Suppressor macrophage (primary cell): ENCODE measurements around the gene IDS.
"Not testable (repeated sequence)": the region's sequence is repeated elsewhere in the genome, so short reads cannot be mapped to it uniquely, and the experiment has no call there.

ENCODE experiments used
- DNase-seq, 4 experiments: peaks; one replicate each; pipeline ENCODE4 v3.0.0-alpha.2; 2020 to 2022
- total RNA-seq, 17 experiments: gene quantifications; one replicate each; lab custom pipeline; 2026; ENCODE audit warnings: mixed read lengths in 6 of 17, inconsistent platforms in 3 of 17; lab: John Stamatoyannopoulos, UW

Gene IDS, protein sequence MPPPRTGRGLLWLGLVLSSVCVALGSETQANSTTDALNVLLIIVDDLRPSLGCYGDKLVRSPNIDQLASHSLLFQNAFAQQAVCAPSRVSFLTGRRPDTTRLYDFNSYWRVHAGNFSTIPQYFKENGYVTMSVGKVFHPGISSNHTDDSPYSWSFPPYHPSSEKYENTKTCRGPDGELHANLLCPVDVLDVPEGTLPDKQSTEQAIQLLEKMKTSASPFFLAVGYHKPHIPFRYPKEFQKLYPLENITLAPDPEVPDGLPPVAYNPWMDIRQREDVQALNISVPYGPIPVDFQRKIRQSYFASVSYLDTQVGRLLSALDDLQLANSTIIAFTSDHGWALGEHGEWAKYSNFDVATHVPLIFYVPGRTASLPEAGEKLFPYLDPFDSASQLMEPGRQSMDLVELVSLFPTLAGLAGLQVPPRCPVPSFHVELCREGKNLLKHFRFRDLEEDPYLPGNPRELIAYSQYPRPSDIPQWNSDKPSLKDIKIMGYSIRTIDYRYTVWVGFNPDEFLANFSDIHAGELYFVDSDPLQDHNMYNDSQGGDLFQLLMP
- total RNA-seq: 6.5 to 26.9 (median 10.5) reads per million in 17 experiments

DNA sequence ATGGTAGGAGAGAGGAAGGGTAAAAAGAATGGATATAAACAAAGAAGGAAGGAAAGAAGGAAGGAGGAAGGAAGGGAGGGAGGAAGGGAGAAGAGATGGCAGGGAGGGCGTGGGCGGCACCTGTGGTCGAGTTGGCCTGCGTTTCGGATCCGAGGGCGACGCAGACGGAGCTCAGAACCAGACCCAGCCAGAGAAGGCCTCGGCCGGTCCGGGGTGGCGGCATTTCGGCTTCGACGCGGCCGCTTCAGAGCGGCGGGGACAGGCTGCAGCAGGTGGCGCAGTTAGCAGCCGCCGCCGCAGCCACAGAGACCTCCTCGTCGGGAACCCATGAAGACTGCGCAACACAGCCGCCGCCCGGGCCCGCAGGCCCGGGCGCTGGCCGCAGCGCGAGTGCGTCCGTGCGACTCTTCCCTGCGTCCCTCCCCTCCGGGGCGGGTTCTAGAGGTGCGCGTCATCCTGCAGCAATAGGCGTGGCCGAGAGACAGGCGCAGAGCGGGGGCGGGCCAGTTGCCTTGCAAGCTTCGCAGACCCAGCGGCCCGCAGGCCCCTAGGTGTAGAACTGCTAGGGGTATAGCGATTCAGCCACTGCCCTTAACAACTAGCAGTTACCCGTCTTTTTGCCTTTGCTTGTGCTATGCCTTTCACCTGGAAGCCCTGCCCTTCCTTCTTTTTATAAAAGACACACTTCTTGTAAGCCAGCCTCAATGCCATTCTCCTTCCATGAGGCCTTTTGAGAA is at the start of gene IDS:
TSS of gene IDS (minus strand) at position 392 of the 737 bp plus-strand sequence. CDS start at position 223, 169 bp downstream.
- DNase-seq: peak; percentile 89 to 95 (median 92)

DNA sequence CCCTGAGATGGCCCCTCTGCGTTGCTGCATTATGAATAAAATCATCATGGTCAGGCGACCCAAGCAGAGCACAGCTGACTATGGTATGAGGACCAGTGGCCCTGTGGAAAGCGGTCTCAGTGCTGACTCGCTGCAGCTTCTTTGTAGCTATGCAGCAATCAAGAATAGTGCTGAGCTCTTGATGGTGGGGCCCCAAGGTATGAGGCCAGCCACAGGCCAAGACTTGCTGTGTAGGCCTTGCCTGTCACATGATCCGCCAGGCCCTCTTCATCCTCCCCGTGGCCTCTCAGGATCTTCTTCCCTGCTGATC is 46.8 kb upstream of the IDS start:
- DNase-seq: not testable (repeated sequence)

DNA sequence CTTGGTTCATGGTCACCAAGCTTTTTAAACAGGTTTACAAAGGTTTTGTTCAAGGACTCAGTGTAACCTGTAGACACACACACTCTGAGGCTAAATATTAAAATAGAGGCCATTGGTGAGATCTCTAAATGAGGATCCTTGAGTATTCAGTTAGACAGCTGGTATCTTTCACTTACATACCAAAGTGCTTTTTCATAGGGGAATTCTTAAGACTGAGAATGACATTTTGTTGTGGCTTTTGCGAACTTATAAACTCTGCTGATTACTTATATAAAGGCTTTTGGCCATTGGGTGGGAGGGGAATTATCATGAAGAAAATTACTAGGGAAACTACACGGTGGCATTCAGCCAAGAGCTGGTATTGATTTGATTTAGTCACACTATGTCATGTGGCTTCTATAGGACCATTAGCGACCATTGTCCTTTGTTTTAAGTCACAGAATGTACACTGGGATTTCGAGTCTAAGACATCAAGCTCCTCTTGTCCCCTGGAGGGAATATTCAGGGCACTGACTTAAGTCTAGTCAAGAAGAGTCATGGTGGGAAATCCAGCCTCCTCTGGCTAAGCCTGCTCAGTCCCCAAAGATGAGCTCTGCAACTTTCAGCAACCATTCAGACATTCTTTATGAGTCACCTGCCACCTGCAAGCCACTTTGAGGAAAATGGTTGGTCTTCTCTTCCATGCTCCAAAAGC is 46.3 kb upstream of the IDS start:
- not testable (repeated sequence) for DNase-seq

DNA sequence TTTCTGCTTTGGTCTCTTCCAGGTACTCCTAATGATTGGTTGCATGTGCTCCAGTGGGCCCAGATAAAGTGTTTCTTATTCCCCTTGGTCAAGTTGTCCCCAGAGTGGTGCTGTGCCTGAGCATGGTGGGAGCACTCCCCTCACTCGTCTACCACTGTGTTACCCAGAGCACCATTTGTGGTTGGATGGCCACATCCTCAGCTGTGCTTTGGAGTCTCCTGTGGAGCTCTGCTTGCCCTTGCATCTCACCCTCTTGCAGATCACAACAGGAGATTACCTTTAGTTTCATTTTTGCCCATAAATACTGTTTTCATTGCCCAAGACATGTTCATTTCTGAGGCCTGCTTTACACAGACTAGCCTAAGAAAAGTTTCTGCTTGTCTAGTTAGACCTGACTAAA is 45.3 kb upstream of the IDS start:
- DNase-seq: not testable (repeated sequence)

DNA sequence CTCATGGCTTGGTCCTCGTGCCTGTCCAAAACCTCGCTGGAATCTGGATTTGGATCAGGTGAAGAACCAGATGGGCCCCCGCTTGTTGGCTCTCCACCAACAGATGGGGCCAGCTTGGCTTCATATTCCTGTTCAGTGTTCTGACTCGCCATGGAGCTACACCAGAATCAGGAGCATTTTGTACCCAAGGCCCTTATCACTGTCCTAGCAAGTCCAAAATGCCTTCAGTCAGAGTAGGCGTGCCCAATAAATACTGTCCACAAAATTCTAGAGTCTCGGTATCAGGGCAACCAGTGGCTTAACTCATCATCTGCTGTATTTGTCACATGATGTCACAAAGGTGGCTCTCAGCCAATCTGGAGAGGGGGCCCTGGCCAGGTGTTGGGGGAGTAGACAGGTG is 44.6 kb upstream of the IDS start, which contains the start of gene HSFX3:
TSS of gene HSFX3 (minus strand) at position 224 of the 400 bp plus-strand sequence. CDS start at position 152, 72 bp downstream.
- DNase-seq: not testable (repeated sequence)

DNA sequence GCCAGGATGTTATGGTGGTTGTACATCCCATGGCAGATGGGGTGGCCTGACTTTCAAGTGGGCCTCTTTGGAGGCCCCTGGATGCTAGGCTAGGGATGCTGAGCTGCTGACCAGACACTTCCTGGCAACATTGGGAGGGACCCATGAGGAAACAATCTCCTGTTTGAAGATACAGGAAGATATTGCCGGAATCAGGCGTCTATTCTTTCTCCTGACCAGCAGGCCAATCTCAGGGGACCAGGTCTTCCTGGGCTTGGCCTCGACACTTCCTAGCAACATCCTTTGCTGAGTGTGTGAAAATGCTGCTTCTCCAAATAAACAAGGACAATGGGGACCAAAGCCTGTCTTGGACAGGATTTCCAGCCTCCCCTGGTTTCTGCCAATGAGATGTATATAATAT is 42.7 kb upstream of the IDS start:
- DNase-seq: not testable (repeated sequence)

DNA sequence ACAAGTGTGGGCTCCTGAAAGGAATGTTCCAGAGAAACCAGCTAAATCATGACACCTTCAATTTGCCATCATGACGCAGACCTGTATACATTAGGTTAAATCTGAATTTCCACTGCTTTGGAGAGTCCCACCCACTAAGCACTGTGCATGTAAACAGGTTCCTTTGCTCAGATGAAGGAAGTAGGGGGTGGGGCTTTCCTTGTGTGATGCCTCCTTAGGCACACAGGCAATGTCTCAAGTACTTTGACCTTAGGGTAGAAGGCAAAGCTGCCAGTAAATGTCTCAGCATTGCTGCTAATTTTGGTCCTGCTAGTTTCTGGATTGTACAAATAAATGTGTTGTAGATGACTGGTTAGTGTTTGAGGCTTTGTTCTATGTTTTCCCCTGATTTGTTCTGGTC is 41.9 kb upstream of the IDS start:
- not testable (repeated sequence) for DNase-seq

DNA sequence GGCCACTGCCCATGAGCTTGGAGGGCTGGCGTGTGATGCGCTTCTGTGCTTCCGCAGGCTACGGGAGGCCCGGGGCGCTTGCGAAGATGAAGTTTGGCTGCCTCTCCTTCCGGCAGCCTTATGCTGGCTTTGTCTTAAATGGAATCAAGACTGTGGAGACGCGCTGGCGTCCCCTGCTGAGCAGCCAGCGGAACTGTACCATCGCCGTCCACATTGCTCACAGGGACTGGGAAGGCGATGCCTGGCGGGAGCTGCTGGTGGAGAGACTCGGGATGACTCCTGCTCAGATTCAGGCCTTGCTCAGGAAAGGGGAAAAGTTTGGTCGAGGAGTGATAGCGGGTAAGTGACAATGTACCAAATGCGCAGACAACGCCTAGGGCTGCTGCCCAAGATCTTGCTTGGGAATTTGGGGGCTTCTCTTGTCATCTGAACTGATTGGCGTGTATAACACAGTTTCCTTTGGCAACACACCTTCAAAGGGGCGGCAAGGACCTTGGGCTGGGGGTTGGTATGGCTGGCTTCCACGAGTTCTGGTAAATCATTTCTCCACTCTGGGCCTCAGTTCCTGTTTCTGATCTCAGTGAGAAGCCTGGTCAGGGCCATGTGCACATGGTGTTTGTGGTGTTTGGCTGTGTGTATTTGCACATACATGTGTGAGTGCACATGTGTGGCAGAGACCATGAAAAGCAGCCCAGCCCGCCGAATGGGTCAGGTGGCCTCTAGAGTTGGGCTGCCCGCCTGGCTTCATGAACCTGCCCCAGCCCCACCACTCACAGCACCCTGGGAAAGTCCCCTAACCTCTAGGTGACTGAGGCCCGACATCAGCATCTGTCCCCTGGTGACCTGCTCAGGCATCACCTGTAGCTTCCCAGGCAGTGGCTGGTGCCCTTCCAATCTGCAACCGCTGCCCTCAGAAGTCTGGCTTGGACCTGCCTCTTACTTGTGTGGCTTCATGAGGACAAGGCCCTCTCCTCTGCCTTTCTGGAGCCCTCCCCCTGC is 40.7 kb upstream of the IDS start:
- peak in 3 of 4 experiments; percentile 3 to 28 (median 15) for DNase-seq

DNA sequence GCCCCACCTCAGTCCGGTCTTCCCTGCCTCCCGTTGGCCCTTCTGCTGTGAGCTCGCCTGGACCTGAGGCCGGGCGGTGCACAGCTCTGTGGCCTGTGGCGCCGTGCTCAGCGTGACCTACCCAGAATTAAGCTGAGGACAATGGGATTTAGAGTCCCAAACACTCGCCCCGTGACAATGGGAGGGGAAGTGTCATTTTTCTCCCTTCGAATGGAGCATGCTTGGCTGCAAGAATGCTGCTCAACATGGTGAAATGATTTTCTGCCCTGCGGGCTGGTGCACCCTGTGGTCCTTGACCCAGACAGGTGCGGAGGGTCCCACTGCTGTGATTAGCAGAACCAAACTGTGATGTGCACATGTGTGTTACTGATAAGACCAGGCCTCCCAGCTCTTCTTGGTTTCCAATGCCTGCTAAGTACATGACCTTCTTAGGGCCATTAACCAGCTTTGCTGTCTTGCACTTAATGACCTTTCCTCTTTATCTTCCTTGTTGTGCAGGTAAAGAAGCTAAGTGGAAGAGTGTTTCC is 36.5 kb upstream of the IDS start:
- DNase-seq: peak in 1 of 4 experiments; percentile 25

DNA sequence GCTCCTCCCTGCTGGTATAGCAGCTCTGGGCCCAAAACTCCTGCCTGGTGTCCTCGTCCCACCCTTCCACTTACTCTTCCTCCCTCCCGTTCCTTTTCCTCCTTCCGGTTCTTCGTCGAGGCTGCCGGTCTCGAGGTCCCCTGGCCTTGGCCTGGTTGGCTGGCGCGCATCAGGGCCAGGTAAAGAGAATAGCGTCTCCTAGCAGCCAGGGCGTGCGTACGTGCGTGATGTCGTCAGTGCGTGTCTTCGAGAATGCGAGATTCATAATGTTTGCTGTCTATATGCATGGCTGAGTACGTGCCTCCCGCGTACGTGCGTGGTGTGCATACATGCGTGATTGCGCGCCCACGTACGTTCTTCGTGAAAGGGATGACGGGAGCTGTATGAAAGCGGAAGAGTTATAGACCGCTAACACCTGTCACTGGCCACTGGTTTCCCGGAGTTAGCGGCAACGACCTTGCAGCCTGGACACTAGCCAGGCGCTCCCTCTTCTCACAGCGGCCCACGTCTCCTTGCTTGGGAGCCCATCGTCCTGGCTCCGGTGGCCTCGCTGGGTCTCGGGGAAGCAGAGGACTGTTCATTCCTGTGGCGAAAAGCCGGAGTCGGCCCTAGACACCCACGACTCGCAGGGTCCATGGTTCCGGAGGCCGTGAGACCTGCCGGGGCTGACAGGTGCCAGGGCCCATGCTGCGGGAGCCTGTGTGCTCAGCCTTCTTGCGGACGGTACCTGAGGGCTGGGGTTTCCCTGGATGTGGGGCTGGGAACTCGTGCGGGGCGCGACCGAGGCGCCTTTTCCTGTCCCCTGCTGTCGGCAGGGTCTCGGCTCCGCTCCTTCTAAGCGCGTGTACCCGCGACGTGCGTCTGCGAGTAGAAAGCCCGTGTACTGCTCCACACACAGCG is 35.8 kb upstream of the IDS start, which contains the start of gene EOLA1:
TSS of gene EOLA1 (plus strand) at position 392 of the 900 bp plus-strand sequence. CDS start 4,619 bp downstream, outside the sequence.
- DNase-seq: peak; percentile 94 to 98 (median 96)

DNA sequence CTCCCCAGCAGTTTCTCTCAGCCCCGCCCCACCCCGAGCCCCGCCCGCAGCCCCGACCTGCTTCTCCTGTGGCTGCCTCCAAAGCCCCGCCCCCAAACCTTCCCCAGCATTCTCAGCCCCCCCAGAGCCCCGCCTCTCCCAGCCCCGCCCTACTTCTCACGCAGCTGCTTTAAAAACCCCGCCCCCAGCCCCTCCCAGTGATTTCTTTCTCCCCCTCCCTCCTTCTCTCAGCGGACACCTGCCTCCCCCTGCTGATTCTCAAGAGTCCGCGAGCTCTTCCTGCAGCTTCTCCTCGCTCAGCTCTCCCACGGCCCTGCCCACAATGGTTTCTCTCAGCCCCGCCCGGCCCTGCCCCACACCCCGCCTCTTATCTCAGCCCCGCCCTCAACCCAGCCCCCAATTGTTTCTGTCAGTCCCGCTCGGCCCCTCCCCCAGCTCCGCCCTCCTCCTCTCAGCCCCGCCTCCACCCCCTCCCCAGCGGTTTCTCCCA is 35.1 kb upstream of the IDS start:
- peak; percentile 81 to 96 (median 90) for DNase-seq

DNA sequence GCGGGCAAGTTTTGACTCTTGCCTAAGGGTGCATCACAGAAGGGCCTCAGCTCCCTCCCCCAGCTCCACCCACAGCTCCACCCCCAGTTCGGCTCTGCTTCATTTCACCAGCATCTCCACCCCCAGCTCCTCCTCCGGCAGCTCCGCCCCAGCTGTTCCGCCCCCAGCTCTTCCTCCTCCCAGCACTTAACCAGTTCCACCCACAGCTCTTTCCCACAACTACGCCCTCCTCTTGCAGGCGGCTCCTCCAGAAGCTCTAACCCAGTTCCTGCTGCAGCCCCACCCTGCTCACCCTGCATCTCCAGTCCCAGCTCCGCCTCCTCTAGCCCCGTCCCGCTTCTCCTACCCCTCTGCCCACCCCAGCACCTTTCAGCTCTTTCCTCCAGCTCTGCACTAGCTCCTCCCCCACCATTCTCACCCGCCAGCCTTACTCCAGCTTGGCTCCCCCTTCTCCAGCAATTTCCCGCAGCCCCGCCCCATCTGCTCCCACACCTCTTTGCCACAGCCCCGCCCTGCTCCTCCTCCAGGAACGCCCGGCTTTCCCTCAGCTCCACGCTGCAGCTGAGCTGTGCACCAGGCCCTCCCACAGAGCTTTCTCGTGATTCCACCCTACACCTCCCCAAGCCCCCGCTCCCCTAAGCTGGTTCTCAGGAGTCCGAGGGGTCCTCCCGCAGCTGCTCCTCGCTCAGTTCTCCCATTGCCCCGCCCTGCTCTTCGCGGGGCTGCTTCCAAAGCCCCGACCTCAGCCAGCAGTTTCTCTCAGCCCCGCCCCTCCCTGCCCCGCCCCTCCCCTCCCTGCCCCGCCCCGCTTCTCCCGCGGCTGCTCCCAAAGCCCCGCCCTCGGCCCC is 34.4 kb upstream of the IDS start:
- DNase-seq: peak; percentile 78 to 91 (median 86)

DNA sequence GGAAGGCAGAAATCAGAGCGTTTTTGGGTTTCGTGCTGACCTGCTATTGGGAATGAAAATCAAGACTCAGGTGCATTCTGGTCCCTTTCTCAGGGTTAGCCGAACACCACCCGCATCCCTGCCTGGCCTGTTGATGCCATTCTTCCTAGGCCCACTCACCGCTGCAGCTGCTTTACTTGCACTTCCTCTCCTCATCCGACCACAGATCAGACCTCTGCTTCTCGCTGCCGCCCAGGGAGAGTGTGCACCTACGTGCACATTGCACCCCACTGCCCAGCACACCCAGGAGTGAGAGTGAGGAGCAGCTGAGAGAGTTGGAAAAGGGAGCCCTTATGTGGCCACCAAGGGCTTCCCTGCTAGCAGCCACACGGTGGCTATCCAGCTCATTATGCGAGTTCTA is 32.4 kb upstream of the IDS start:
- DNase-seq: peak in 1 of 4 experiments; percentile 4

DNA sequence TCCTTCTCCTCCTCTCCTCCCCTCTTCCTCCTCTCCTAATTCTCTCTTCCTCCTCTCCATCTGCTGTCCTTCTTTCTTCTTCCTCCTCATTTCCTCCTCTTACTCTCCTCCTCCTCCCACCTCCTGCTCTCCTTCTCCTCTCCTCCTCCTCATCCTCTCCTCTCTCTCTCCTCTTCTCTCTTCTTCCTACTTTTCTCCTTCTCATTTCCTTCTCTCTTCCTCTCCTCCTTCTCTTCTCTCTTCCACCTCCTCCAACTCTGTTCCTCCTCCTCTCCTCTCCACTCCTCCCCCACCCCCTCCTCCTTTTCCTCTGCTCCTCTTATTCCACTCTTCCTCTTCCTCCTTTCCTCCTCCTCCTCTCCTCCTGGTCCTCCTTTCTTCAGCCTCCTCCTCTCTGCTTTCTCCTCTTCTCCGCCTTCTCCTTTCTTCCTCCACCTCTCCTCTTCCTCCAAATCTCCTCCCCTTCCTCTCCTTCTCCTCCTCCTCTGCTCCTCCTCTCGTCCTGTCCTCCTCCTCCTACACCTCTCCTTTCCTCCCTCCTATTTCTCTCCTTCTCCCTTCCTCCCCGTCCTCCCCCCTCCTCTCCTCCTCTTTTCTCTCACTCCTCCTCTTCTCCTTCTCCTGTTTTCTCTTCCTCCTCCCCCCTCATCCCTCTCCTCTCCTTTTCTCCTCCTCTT is 30.0 kb upstream of the IDS start:
- not testable (repeated sequence) for DNase-seq

DNA sequence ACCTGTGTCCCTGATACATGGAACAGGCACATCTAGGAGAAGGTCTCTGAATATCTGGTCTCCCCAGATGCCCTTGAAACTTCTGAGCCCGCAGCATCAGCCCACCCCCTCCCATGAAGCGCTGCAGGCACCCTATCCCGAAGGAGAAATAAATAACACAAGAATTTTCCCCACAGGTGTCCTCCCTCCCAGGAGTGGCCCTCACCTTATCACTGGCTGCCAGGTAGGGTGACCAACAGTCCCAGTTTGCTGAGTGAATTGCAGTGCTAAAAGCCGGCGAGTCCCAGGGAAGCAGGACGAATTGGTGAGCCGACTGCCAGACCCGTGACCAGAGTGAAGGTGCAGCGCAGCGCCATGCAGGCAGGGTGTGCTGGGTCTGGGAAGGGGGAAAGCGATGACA is 28.9 kb upstream of the IDS start:
- DNase-seq: not testable (repeated sequence)

DNA sequence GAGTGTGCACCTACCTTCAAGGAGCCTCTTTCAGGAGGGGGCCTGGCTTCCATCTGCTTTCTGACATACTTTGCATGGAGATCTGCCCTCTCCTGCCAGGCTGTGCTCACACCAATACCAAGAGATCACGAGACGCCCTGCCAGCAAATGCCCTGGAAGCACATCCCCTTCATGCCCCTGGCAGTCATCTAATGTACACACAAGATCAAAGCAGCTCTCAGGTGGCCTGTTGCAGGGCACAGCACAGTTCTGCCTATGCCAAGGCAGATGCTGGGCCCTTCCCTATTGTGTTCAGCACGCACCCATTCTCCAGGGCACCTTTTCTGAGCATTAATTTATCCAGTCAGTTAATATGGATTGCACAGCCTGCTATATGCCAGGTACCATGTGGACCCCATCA is 27.8 kb upstream of the IDS start:
- not testable (repeated sequence) for DNase-seq

DNA sequence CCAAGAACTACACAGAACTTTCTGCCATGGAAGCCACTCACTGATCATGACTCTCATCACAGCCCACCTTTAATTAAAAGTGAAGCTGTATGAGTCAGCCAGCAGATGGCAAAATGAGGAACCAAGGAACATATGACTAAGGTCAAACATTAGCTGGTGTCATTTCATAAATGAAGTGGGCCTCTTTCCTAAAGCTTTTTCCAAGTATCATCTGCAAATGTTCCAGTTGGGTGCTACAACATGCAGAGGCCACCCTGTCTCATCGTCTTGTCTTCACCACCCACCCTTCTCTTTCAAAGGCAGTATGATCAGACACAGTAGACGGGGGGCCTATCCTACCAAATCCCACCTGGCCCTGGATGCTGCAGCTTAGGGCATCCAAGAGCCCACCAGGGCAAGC is 26.5 kb upstream of the IDS start:
- DNase-seq: peak in 3 of 4 experiments; percentile 21 to 54 (median 49)

DNA sequence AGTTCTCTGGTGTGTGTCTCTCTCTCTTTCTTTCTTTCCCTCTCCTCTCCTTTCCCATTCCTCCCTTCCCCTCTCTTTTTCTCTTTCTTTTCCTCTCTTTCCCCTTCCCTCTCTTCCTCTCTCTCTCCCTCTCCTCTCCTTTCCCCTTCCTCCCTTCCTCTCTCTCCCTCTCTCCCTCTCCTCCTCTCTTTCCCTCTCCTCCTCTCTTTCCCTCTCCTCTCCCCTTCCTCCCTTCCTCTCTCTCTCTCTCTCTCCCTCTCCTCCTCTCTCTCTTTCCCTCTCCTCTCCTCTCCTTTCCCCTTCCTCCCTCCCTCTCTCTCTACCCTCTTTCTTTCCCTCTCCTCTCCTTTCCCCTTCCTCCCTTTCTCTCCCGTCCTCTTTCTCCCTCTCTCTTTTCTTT is 23.3 kb upstream of the IDS start:
- no peak for DNase-seq
